HG03469 (cell line): ENCODE results near the gene TMTC2.

Experiments
- ATAC-seq: cut with Tn5 transposase; IDR thresholded peaks from one replicate; pipeline ENCODE4 v1.9.1; 2021; ENCODE audit warnings: mild to moderate bottlenecking, moderate library complexity, moderate number of reproducible peaks; ENCODE audit not compliant: unreplicated experiment

Gene TMTC2

GRCh38 chr12:82686168-82687020 lies at the start of gene TMTC2:
Gene TMTC2 (plus strand): TSS chr12:82686906.
- ATAC-seq, result peak; percentile 80

DNA sequence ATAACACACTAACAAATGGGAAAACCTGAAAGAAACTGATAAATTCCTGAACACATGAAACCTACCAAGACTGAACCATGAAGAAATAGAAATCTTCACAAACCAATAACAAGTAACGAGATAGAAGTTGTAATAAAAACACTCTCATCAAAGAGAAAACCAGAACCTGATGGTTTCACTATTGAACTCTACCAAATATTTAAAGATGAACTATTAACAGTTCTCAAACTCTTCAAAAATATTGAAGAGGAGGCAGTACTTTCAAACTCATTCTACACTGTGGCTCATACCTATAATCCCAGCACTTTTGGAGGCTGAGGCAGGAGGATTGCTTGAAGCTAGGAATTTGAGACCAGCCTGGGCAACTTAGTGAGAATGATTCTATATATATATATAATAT lies 48.4 kb upstream of the TMTC2 start:
- peak; percentile 56 for ATAC-seq

- no peak for ATAC-seq
Measured at GRCh38 chr12:82644896-82645295, 41.8 kb upstream of the TMTC2 start.

DNA sequence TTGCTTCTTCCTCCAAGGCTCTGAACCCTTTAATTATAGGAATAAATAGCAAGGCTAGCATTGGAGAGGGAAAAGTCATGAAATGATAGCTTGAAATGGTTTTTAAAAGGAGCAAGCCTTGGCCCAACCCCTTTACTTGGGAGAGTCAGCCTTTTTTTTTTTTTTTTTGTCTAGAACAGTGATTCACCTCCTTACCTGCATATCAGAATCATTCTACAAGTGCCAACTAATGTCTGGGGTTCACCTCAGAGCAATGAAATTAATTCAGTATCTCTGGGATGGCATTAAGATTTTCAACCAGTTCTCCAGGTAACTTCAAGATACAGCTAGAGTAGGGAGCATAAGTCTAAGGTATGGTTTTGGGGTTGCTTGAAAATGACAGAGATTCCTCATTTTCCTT lies 41.3 kb upstream of the TMTC2 start:
- no peak for ATAC-seq

DNA sequence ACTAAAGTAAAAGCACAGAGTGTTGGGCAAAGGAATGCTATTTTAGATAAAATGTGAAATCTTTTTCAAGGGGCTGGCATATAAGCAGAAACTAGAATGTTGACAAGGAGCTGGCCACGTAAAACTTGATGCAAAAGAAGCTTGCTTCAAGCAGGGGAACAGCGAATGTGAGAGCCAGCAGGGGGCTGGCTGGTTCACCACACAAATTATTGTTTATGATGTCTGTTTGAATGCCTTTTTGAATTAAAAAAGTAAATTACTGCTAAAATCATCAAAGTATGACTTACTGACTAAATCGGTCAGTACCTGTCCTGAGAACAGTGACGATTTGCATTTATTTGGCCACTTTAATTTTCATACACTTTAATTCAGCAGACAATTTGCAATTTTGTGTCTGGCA lies 38.9 kb upstream of the TMTC2 start:
- no peak for ATAC-seq

DNA sequence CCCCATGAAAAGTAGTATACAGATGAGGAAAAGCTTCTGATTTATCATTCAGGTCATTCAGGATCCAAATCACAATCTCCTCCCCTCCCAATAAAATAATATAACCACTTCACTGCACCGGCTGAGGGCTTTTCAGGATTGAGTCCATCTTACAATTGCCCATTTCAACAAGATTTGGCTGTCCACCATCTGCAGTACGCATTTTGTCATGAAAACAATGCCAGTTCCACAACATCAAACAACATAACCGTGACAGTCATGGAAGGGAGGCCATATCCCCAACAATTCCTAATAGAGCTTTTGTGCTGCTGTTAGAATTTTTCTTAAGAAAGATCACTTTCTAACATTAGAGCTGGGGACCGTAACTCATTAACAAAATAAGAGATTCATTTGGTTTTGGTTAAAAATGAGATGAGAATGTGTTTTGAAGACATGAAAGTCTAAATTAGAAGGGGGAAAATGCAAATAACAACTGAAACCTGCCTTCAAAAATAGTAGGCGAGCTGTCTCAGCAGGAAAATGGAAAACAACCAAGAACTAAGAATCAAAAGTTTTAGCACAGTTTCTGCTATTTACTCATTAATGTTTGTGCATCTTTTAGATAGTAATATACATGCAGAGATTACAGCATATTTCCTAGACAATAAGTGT lies 38.3 kb upstream of the TMTC2 start:
- ATAC-seq, result no peak

DNA sequence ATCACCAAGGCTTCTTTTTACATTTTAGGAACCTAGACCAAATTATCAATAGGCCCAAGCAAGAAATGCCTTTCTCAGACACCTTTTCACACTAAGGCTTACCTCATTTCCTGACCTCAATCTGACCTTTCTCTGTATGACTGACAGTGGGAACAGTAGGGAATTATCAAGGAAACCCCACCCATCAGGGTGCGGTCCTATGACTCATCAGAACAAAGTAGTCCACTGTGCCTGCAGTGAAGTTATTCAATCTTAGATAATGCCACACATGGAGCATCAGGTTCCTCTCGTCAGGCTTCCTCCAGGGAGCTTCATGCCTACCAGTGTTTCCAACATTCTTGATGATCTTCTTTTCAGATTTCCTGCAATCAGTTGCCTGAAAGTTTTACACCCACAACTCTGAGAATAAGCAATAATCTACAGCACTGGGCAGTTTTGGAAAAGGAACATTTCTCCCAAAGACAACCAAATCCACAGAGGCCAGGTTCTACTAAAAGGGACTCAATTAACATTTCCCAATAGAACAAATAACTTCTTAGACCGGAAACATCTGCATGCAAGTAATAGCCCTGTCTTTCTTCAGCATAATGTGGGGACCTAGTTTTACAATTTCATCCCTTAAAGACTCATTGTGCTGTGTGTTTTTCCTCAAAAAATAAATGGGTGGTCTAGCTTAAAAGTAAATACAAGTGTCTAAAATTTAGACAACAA lies 35.9 kb upstream of the TMTC2 start:
- ATAC-seq, result peak; percentile 97

GRCh38 chr12:82651489-82651888 lies 35.2 kb upstream of the TMTC2 start:
- no peak for ATAC-seq

DNA sequence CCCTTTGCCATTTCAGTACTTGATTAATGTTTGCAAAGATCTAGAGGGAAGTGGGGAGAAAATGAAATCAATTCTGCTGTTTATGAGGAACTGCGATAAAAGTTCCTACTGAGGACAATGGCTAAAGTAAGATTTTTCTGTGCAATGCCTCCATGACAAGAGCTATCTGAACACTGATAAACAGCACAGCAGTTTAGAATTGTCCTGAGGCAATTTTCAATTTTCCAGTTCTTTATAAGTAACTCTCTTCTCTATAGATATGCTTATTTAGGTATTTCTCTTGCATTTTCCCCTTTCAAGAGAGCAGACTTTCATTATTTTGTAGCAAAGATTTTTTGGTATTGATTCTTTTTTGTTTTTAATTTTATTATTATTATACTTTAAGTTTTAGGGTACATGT lies 34.6 kb upstream of the TMTC2 start:
- no peak for ATAC-seq

- ATAC-seq, result no peak
Measured at GRCh38 chr12:82655751-82656150, 31.0 kb upstream of the TMTC2 start.

- no peak for ATAC-seq
Measured at GRCh38 chr12:82659343-82660207, 27.1 kb upstream of the TMTC2 start.

- no peak for ATAC-seq
Measured at GRCh38 chr12:82660541-82661325, 26.0 kb upstream of the TMTC2 start.

DNA sequence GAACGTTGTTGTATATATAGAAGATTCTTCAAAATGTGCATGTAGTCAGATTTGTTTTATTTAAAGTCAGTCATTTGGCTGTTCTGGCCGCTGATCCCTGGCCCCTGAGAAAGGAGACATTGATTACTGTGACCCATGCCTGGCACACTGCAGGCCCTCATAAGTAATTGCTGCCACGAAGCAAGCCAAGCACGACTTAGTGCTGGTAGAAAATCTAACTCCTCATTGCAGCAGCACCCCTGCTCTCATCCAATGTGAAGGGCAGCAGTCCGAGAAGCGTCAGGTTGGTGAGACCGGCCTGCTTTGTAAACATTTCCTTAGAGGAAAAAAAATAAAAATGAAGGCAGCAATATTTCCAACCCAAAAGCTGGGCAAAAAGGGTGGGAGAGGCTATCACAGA lies 22.8 kb upstream of the TMTC2 start:
- ATAC-seq, result no peak

DNA sequence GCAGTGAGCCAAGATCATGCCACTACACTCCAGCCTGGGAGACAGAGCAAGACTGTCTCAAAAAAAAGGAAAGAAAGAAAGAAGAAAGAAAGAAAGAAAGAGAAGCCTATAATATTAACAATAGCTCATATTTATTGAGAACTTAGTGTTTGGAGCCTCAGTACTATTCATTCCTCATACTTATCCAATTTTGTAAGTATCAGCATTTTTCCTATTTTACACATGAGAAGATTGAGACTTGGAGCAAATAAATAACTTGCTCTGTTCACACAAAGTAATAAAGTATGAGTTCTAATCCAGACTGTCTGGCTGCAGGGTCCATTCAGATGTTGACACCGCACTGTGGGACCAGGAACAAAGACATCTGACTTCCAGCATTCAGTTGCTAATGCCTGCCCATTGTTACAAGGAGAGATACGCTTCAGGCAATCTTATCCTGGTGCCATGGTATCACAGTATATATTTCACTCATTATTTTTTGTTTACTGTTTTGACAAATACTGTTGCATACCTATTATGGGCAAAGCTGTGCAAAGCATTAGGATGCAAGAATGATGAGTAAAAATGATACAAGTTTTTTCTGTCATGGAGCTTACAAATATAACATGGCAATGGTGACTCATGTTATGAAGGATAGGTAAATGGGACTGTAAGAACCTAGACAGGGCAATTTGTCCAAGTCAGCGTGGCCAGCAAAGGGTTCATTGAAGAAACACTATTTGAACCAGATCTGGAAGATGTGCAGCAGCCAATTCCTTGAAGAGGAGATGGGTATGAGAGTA lies 21.4 kb upstream of the TMTC2 start:
- peak; percentile 52 for ATAC-seq

DNA sequence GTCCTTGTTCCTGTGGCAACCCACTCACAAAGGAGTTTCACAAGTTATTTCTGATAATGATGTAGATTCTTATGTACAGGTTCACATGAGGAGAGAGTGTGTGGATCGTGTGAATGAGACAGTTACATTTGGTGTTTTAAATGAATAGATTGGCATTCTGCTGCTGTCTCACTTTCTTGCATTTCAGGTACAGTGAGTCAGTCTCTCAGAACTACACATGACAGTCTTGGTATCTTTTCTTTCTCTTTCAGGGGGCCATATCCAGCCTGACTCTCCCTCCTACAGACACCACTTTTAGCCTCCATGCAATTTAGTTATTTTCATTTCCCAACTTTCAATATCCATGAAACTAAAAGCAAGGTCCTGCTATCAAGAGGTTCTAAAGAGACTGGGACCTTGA lies 19.9 kb upstream of the TMTC2 start:
- no peak for ATAC-seq

DNA sequence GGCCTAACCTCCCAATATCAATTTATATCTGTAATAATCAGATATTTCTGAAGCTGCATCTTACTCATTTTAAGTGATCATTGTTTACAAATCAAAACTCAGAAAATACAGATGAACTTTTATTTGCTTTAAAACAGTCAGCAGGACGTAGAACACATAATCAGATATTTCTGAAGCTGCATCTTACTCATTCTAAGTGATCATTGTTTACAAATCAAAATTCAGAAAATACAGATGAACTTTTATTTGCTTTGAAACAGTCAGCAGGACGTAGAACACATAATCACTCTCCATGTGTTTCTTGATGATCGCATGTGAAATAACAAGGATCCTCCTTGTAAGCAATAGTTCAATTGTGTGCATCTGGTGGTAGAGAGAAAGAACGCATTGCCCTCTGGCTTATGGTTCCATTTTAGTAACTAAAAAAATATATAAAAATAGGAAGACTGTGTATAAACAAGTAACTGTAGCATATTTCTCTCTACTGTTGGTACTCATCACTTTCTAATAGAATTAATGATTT lies 15.0 kb upstream of the TMTC2 start:
- ATAC-seq, result no peak

- no peak for ATAC-seq
Measured at GRCh38 chr12:82672811-82673495, 13.8 kb upstream of the TMTC2 start.

GRCh38 chr12:82673698-82674097 lies 13.0 kb upstream of the TMTC2 start:
- no peak for ATAC-seq
